KMS-11 (cell line): ENCODE results near the gene HLA-DRA.

Source experiments
- H2AFZ ChIP-seq: fragments of 200-600 bp; sonication (generic); 2 replicates; pipeline ENCODE4 v1.6.1; 2016; ENCODE audit warnings: antibody characterized with exemption, mixed run types, low read depth
- H3K27ac ChIP-seq: fragments of 200-600 bp; sonication (generic); 2 replicates; pipeline ENCODE4 v1.6.1; 2016; ENCODE audit warnings: mild to moderate bottlenecking, mixed run types
- H3K27me3 ChIP-seq: fragments of 200-600 bp; sonication (generic); 2 replicates; pipeline ENCODE4 v1.6.1; 2017; ENCODE audit warnings: mild to moderate bottlenecking, low read depth, mixed run types, moderate library complexity; ENCODE audit not compliant: insufficient read depth
- H3K36me3 ChIP-seq: fragments of 200-600 bp; sonication (generic); 2 replicates; pipeline ENCODE4 v1.6.1; 2017; ENCODE audit warnings: mild to moderate bottlenecking, mixed run types; ENCODE audit not compliant: insufficient read depth
- H3K4me1 ChIP-seq: fragments of 200-600 bp; sonication (generic); 2 replicates; pipeline ENCODE4 v1.6.1; 2016; ENCODE audit warnings: mild to moderate bottlenecking, low read depth, mixed run types; ENCODE audit not compliant: poor library complexity, severe bottlenecking
- H3K4me2 ChIP-seq: fragments of 200-600 bp; sonication (generic); 2 replicates; pipeline ENCODE4 v1.7.0; 2016; ENCODE audit warnings: mild to moderate bottlenecking, mixed run types
- H3K4me3 ChIP-seq: fragments of 200-600 bp; sonication (generic); IDR thresholded peaks from 2 replicates; pipeline ENCODE4 v1.6.1; 2017; ENCODE audit warnings: low read depth, low read length, mixed read lengths; ENCODE audit not compliant: insufficient read depth
- H3K79me2 ChIP-seq: fragments of 200-600 bp; sonication (generic); 2 replicates; pipeline ENCODE4 v1.6.1; 2016; ENCODE audit warnings: low read depth, mixed run types; ENCODE audit not compliant: insufficient read depth
- H3K9ac ChIP-seq: fragments of 200-600 bp; sonication (generic); 2 replicates; pipeline ENCODE4 v1.6.1; 2016; ENCODE audit warnings: mild to moderate bottlenecking, mixed run types
- H4K20me1 ChIP-seq: fragments of 200-600 bp; sonication (generic); 2 replicates; pipeline ENCODE4 v1.6.1; 2016; ENCODE audit warnings: mild to moderate bottlenecking, mixed run types; ENCODE audit not compliant: insufficient read depth
- TF ChIP-seq, protein P1 (sequence below): fragments of 200-600 bp; sonication (generic); conservative IDR thresholded peaks from 2 replicates; pipeline ENCODE4 v1.6.1; 2017; ENCODE audit warnings: low read depth, mild to moderate bottlenecking, antibody characterized with exemption, low read length, moderate library complexity, mixed read lengths

The HLA-DRA gene

DNA sequence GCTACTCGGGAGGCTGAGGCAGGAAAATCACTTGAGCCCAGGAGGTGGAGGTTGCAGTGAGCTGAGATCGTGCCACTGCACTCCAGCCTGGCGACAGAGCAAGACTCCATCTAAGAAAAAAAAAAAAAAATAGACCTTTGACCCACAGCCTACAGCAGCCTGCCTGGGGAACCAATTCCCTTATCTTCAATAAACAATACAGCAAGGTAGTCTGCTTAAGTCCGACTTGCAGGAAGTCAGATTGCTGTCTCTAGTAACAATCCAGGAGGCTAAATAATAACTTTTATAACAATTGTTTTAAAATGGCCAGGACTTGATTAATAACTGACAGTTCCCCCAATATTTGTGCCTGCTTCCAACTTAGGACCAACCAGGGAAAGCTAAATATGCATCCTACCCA lies 13.3 kb upstream of the HLA-DRA start:
- Histone ChIP-seq H3K36me3 (no peaks in the 10 kb centered on the region), H3K4me2 (no peak overlapping the region), H3K4me1 (peaks cover 7% of the 10 kb centered on the region), H2AFZ (no peak overlapping the region), H3K9ac (no peak overlapping the region), H3K27ac (no peak overlapping the region), H3K79me2 (no peaks in the 10 kb centered on the region), H3K4me3 (no peak overlapping the region), H4K20me1 (no peaks in the 10 kb centered on the region), H3K27me3 (no peaks in the 10 kb centered on the region)
- TF ChIP-seq, protein P1, sequence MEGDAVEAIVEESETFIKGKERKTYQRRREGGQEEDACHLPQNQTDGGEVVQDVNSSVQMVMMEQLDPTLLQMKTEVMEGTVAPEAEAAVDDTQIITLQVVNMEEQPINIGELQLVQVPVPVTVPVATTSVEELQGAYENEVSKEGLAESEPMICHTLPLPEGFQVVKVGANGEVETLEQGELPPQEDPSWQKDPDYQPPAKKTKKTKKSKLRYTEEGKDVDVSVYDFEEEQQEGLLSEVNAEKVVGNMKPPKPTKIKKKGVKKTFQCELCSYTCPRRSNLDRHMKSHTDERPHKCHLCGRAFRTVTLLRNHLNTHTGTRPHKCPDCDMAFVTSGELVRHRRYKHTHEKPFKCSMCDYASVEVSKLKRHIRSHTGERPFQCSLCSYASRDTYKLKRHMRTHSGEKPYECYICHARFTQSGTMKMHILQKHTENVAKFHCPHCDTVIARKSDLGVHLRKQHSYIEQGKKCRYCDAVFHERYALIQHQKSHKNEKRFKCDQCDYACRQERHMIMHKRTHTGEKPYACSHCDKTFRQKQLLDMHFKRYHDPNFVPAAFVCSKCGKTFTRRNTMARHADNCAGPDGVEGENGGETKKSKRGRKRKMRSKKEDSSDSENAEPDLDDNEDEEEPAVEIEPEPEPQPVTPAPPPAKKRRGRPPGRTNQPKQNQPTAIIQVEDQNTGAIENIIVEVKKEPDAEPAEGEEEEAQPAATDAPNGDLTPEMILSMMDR = no peak

DNA sequence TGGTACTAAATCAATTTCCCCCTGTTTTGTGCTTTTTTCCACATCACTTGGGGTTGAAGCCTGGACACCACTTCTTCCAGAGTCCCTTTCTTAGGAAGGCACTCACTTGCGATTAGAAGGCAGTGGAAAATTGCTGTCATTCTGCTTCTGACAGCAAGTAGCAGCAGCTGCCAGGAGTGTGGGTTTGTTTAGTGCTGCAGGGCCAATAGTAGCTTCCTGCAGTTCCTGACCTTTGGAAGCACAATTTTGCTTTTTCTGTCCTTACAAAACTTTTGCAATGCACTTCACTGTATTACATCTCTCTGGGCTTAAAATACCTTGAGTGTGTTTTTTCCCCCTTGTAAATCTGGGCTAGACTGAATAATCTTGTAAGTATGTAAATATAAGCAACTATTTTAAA lies 12.5 kb upstream of the HLA-DRA start:
- Histone ChIP-seq H3K9ac (no peak overlapping the region), H3K36me3 (no peaks in the 10 kb centered on the region), H3K4me3 (no peak overlapping the region), H3K27me3 (no peaks in the 10 kb centered on the region), H3K4me1 (peaks cover 15% of the 10 kb centered on the region), H3K4me2 (no peak overlapping the region), H3K79me2 (no peaks in the 10 kb centered on the region), H4K20me1 (no peaks in the 10 kb centered on the region), H3K27ac (no peak overlapping the region), H2AFZ (no peak overlapping the region)
- TF ChIP-seq, protein P1 = no peak

DNA sequence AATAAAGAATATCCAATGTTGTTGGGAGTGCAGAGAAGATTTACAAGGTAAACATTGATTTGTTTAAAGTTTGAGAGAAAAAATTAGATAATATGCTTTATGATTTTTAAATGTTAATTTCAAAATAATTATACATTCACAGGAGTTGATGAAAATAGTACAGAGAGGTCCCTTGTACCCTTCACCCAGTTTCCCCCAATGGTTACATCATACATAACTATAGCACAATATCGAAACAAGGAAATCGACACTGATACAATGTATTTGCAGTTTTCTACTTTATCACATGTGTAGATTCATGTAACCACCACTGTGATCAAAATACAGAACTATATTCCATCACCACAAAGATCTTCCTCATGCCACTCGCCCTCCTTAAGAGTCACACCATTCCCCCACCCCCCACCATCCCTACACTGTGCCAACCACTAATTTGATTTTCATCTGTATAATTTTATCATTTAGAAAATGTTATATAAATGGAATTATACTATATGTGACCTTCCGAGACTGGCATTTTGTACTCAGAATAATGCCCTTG lies 11.7 kb upstream of the HLA-DRA start:
- Histone ChIP-seq H3K36me3 (no peaks in the 10 kb centered on the region), H3K9ac (no peak overlapping the region), H3K79me2 (no peaks in the 10 kb centered on the region), H3K27ac (no peak overlapping the region), H4K20me1 (no peaks in the 10 kb centered on the region), H3K4me3 (no peak overlapping the region), H3K4me2 (no peak overlapping the region), H3K27me3 (no peaks in the 10 kb centered on the region), H3K4me1 (peaks cover 17% of the 10 kb centered on the region), H2AFZ (no peak overlapping the region)
- TF ChIP-seq, protein P1 = no peak

DNA sequence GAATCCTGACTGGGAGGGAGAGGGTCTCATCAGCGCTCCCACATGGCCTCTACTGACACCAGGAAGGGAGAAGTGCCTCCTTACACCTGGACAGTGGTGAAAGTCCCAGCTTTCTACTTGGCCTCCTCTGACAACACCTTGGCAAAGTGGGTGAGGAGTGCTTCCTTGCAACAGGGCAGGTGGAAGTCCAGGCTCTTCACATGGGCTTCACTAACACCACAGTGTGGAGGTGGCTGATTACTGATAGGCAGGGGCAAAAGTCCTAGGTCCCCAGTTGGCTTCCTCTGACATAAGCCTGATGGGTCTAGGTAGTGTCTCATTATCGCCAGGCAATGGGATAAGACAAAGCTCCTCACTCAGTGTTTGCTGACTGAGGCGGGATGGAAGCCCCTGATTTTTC lies 9.5 kb upstream of the HLA-DRA start:
- no peak overlapping the region for H2AFZ ChIP-seq

More for the DNA sequence above, 9.5 kb upstream of the HLA-DRA start:
- Histone ChIP-seq H3K4me2 (no peak overlapping the region), H4K20me1 (no peaks in the 10 kb centered on the region), H3K4me1 (peaks cover 17% of the 10 kb centered on the region), H3K9ac (no peak overlapping the region), H3K4me3 (no peak overlapping the region), H3K36me3 (no peaks in the 10 kb centered on the region), H3K27ac (no peak overlapping the region), H3K27me3 (no peaks in the 10 kb centered on the region), H3K79me2 (no peaks in the 10 kb centered on the region)
- TF ChIP-seq, protein P1 = no peak
